GM12878 (cell line): ENCODE measurements around the gene LAMC3. TPM values are rescaled to one million over a fixed set of nuclear protein-coding genes. Genes with fewer than 3 reads are reported as not detected.

Experiments
- ATAC-seq: fragments of 200-7000 bp; cut with Tn5 transposase; 3 replicates; pipeline ENCODE4 v1.9.1; 2020; ENCODE audit warnings: mild to moderate bottlenecking, moderate library complexity
- BruUV-seq: library from RNA; stranded (reverse); fragments of 400-500 nt; replicated peaks from 2 replicates; lab custom pipeline; 2021; lab: Mats Ljungman, UMichigan
- CTCF ChIA-PET: fragments of 300-600 bp; sonication (Branson Sonifier 250); formaldehyde crosslinking; extraction: SDS; loops from one replicate; lab custom pipeline; 2021; ENCODE audit warnings: inconsistent platforms; lab: Yijun Ruan, JAX
- POLR2A ChIA-PET: fragments of 350-600 bp; formaldehyde crosslinking; extraction: SDS; loops from one replicate; lab custom pipeline; 2021; ENCODE audit warnings: inconsistent platforms; lab: Charles Lee
- RAD21 ChIA-PET: fragments of 300-600 bp; sonication (Branson Sonifier 250); formaldehyde crosslinking; loops from one replicate; lab custom pipeline; 2023; ENCODE audit warnings: antibody characterized with exemption; ENCODE audit not compliant: unreplicated experiment; lab: Charles Lee
- SMC1A ChIA-PET: fragments of 300-600 bp; sonication (Branson Sonifier 250); formaldehyde crosslinking; loops from one replicate; lab custom pipeline; 2023; ENCODE audit not compliant: unreplicated experiment, uncharacterized antibody; lab: Charles Lee
- DNase-seq: peaks from one replicate; pipeline ENCODE4 v3.0.0-alpha.2; 2011; ENCODE audit warnings: low read depth, low spot score
- FAIRE-seq: peaks from 3 replicates; lab custom pipeline; 2011; peaks lifted over from hg19 to GRCh38; lab: Jason Lieb, UNC
- H2AFZ ChIP-seq: 2 replicates; pipeline ENCODE4 v1.6.0; 2011; ENCODE audit warnings: low read depth, low read length, control low read depth; ENCODE audit not compliant: control insufficient read depth
- H3K27ac ChIP-seq: 2 replicates; pipeline ENCODE4 v1.5.1; 2011; ENCODE audit warnings: control low read depth; ENCODE audit not compliant: control insufficient read depth, insufficient read depth
- H3K27me3 ChIP-seq, 2 experiments: replicated peaks in 1 of 2; 2 replicates each; pipeline versions ENCODE4 v1.6.0 to v1.6.1; 2011; ENCODE audit warnings: low read length in 1 of 2; ENCODE audit not compliant: control insufficient read depth in 2 of 2, insufficient read depth in 2 of 2
- H3K36me3 ChIP-seq, 2 experiments: 2 replicates each; pipeline ENCODE4 v1.5.1; 2011; ENCODE audit warnings: low read length in 1 of 2; ENCODE audit not compliant: control insufficient read depth in 2 of 2, insufficient read depth in 2 of 2
- H3K4me1 ChIP-seq: 2 replicates; pipeline ENCODE4 v1.6.1; 2011; ENCODE audit warnings: mild to moderate bottlenecking, low read length, moderate library complexity, mixed read lengths; ENCODE audit not compliant: control insufficient read depth, insufficient read depth
- H3K4me2 ChIP-seq: 2 replicates; pipeline ENCODE4 v1.6.0; 2011; ENCODE audit warnings: control low read depth; ENCODE audit not compliant: control insufficient read depth, insufficient read depth
- H3K4me3 ChIP-seq: fragments of 200-600 bp; sonication (generic); 2 replicates; pipeline ENCODE4 v1.5.1; 2016
- H3K79me2 ChIP-seq: 2 replicates; pipeline ENCODE4 v1.6.0; 2011; ENCODE audit warnings: low read length; ENCODE audit not compliant: control insufficient read depth, insufficient read depth
- H3K9ac ChIP-seq: 2 replicates; pipeline ENCODE4 v1.8.0; 2011; ENCODE audit warnings: low read length, control low read depth, mixed read lengths; ENCODE audit not compliant: control insufficient read depth, insufficient read depth
- H3K9me3 ChIP-seq: replicated peaks from 3 replicates; pipeline ENCODE4 v1.5.1; 2011; ENCODE audit warnings: mild to moderate bottlenecking, low read length; ENCODE audit not compliant: control insufficient read depth, insufficient read depth
- H4K20me1 ChIP-seq: 2 replicates; pipeline ENCODE4 v1.6.0; 2011; ENCODE audit not compliant: control insufficient read depth, insufficient read depth
- BRCA1 ChIP-seq: IDR thresholded peaks from 2 replicates; pipeline ENCODE4 v1.6.1; 2011; ENCODE audit warnings: low read depth, low read length, improper control_type of control experiment
- EP300 ChIP-seq, 2 experiments: fragments of 150-350 bp in 1 of 2; IDR thresholded peaks; 2 replicates each; pipeline ENCODE4 v1.6.1; 2011 to 2012; ENCODE audit warnings: low read depth in 2 of 2, low read length in 2 of 2, borderline replicate concordance in 1 of 2, improper control_type of control experiment in 1 of 2, inconsistent platforms in 1 of 2; ENCODE audit not compliant: control insufficient read depth in 1 of 2
- MXI1 ChIP-seq: fragments of 150-350 bp; IDR thresholded peaks from 2 replicates; pipeline ENCODE4 v1.6.1; 2011; ENCODE audit warnings: low read depth, mild to moderate bottlenecking, inconsistent platforms, low read length, improper control_type of control experiment
- NFIC ChIP-seq: IDR thresholded peaks from 2 replicates; pipeline ENCODE4 v1.6.1; 2012; ENCODE audit warnings: low read depth, mild to moderate bottlenecking, inconsistent platforms, low read length, moderate library complexity
- WGBS: methylation state at CpG from one replicate; pipeline ENCODE4 v1.1.6; 2016; ENCODE audit warnings: low lambda C conversion rate; ENCODE audit not compliant: insufficient replicate concordance, insufficient coverage; ENCODE audit errors: missing lambda C conversion rate; 5-methylcytosine and 5-hydroxymethylcytosine counted together
- in situ Hi-C: fragments of 300-500 bp; cut with MboI; formaldehyde crosslinking; loops from 9 replicates; pipeline ENCODE4 v1.14.3; 2018; ENCODE audit warnings: mixed read lengths
- intact Hi-C: fragments of 100-400 bp; cut with micrococcal nuclease; formaldehyde crosslinking; loops from one replicate; pipeline ENCODE4 v1.14.2; 2022; ENCODE audit not compliant: unreplicated experiment
- polyA plus RNA-seq, 11 experiments: library from polyadenylated mRNA; depleted of rRNA in 4 of 11; unstranded in 6 of 11; stranded (reverse) in 5 of 11; fragments of >200 nt; fragmentation: Nextera tagmentation in 4 of 11; fragmentation: Illumina TruSeq in 1 of 11; extraction: Ambion mirVana in 4 of 11; extraction: Trizol in 1 of 11; gene quantifications; 1 replicate in 1 of 11; 2 replicates in 10 of 11; pipeline versions ENCODE4 v1.2.1 to v1.2.3, GENCODE V29; 2011 to 2016; ENCODE audit warnings: inconsistent platforms in 2 of 11, missing spikeins in 2 of 11, low read depth in 1 of 11
- total RNA-seq, 4 experiments: library from RNA; depleted of rRNA in 3 of 4; stranded (reverse); fragments of >200 nt in 3 of 4; fragmentation: Illumina TruSeq in 1 of 4; extraction: Trizol in 1 of 4; gene quantifications; 2 replicates each; pipeline versions ENCODE4 v1.2.1 to v1.2.3, GENCODE V29; 2013 to 2021
- TF ChIP-seq, protein P1 (sequence below): IDR thresholded peaks from 2 replicates; pipeline ENCODE4 v1.6.1; 2012; ENCODE audit warnings: low read depth, low read length, improper control_type of control experiment

The LAMC3 gene
- total and polyA plus RNA-seq, 10 of the 15 experiments (the other 5 are each of a cell fraction or from before 2014, with no cell fraction given), result under 0.01 to 0.08 TPM; not detected in 8

DNA sequence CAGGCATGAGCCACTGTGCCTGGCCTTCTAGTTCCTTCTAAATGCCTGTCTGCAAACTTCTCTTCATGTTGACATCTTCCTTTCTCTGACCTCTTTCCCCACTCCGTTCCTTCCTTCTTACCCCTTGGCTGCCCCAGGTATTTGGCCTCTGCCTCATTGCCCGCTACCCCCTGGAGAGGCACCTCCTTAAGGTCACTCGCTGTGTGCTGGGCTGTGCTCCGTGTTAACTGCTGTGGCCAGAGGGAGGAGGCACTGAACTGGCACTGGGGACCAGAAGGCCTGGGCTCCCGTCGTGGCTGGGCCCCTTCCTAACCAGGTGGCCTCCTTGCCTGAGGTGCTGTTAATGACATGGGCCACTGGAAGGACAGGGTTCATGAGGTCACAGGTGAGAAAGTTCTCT is 39.4 kb downstream of the LAMC3 start:
- Histone ChIP-seq H3K4me1 (peaks cover 6% of the 10 kb centered on the region), H3K9me3 (no peaks in the 10 kb centered on the region), H3K36me3 (no peaks in the 10 kb centered on the region), H3K27me3 (no peaks in the 10 kb centered on the region), H3K27ac (no peak overlapping the region), H3K9ac (no peak overlapping the region), H3K4me2 (no peak overlapping the region), H4K20me1 (no peaks in the 10 kb centered on the region), H3K4me3 (no peak overlapping the region), H3K79me2 (no peaks in the 10 kb centered on the region), H2AFZ (no peak overlapping the region)
- ChIA-PET POLR2A (no interaction called here), RAD21 (interaction anchor here (0.7 kb wide), 2 partner anchors 347 to 510 kb away, joined by 3 read pairs; no protein-coding TSS in a partner anchor), CTCF (interaction anchor here (0.5 to 1.2 kb wide), 4 partner anchors 13 to 122 kb away, joined by 3 read pairs; no protein-coding TSS in a partner anchor), SMC1A (no interaction called here)
- 33% methylated on average over 6 of the region's 6 CpGs for WGBS
- in situ Hi-C loops, result loop anchor here (5.0 kb wide), 1 partner anchor 341 kb away; no protein-coding TSS in a partner anchor
- intact Hi-C loops, result loop anchor here (5.0 to 10.0 kb wide), 3 partner anchors 114 to 346 kb away; partner anchors contain the start of gene FIBCD1
- no TSS peak for BruUV-seq
- ATAC-seq (no peak), FAIRE-seq (no peak), DNase-seq (no peak)
- TF ChIP-seq MXI1, result no peak
- no peak for TF ChIP-seq NFIC
- no peak for TF ChIP-seq BRCA1

DNA sequence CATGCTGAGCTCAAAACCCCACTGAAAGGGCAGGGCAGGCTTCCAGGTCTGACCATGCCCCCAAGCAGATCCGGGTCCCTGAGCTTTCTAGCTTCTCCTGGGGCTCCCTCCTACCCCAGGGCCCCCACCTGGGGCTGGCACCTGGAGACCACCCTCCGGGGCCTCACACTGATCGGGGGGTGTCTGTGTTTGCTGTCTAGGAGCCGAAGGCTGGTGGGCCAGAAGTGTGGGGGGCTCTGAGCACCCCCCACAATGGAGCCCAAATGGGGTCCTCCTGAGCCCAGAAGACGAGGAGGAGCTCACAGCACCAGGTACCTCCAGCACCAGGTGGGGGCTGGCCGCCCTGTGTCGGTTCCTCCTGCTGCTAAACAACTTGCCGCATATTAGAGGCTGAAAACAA is 39.8 kb downstream of the LAMC3 start:
- ChIA-PET POLR2A (no interaction called here), CTCF (interaction anchor here (0.5 to 1.2 kb wide), 5 partner anchors 13 to 341 kb away, joined by 3 read pairs; no protein-coding TSS in a partner anchor), SMC1A (no interaction called here), RAD21 (no interaction called here)
- no peak overlapping the region for H3K4me2 ChIP-seq
- TF ChIP-seq, protein P1, sequence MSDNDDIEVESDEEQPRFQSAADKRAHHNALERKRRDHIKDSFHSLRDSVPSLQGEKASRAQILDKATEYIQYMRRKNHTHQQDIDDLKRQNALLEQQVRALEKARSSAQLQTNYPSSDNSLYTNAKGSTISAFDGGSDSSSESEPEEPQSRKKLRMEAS, result no peak
- TF ChIP-seq EP300 (IDR thresholded peaks at IDR 0.05; ENCODE audit: borderline replicate concordance in 1 of 2, control insufficient read depth in 1 of 2, low read depth in 2 of 2, low read length in 2 of 2), result no peak
- BruUV-seq, result no TSS peak
- H3K4me3 ChIP-seq, result no peak overlapping the region
- WGBS, result 41% methylated on average over 8 of the region's 8 CpGs
- no peaks in the 10 kb centered on the region for H4K20me1 ChIP-seq
- no peak for ATAC-seq
- H3K79me2 ChIP-seq, result no peaks in the 10 kb centered on the region
- DNase-seq, result no peak
- H3K27ac ChIP-seq, result no peak overlapping the region
- no peak overlapping the region for H2AFZ ChIP-seq
- FAIRE-seq, result no peak
- H3K36me3 ChIP-seq, result no peaks in the 10 kb centered on the region
- H3K27me3 ChIP-seq, result no peaks in the 10 kb centered on the region
- H3K9ac ChIP-seq, result no peak overlapping the region
- H3K9me3 ChIP-seq, result no peaks in the 10 kb centered on the region
- intact Hi-C loops, result loop anchor here (5.0 to 10.0 kb wide), 3 partner anchors 114 to 347 kb away; partner anchors contain the start of gene FIBCD1
- in situ Hi-C loops, result loop anchor here (5.0 kb wide), 1 partner anchor 342 kb away; no protein-coding TSS in a partner anchor
- peaks cover 1% of the 10 kb centered on the region for H3K4me1 ChIP-seq
